Activated T-cell treated with anti-CD3 and anti-CD28 coated beads, Interleukin-2, amount 50 U/mL, for 72 hours (primary cell): Measurements from ENCODE around the gene TVP23A. TPM values are rescaled to one million over a fixed set of nuclear protein-coding genes. Genes with fewer than 3 reads are reported as not detected.

Experiments
- ATAC-seq, 2 donors: fragments of 150-1000 bp; cut with Tn5 transposase; replicated peaks in 1 of 2; 2 replicates each; pipeline ENCODE4 v1.10.0; 2021; ENCODE audit warnings: moderate library complexity in 2 of 2, mild to moderate bottlenecking in 1 of 2
- DNase-seq, 2 donors: peaks; one replicate each; pipeline ENCODE4 v3.0.0; 2021 to 2022; ENCODE audit warnings: mixed read lengths in 1 of 2
- H3K27ac Mint-ChIP-seq: one replicate; pipeline ENCODE4 v1.8.0; 2022; ENCODE audit warnings: mild to moderate bottlenecking, moderate library complexity, mixed read lengths
- H3K27me3 Mint-ChIP-seq: one replicate; pipeline ENCODE4 v1.8.0; 2022; ENCODE audit warnings: low read depth, mixed read lengths
- H3K36me3 Mint-ChIP-seq, 2 donors: one replicate each; pipeline ENCODE4 v1.8.0; 2022; ENCODE audit warnings: mixed read lengths in 2 of 2, mild to moderate bottlenecking in 1 of 2; ENCODE audit not compliant: insufficient read depth in 2 of 2
- H3K4me1 Mint-ChIP-seq: one replicate; pipeline ENCODE4 v1.8.0; 2022; ENCODE audit warnings: low read depth, mixed read lengths
- H3K4me3 Mint-ChIP-seq, 2 donors: one replicate each; pipeline ENCODE4 v1.8.0; 2022; ENCODE audit warnings: mild to moderate bottlenecking in 2 of 2, mixed read lengths in 2 of 2, moderate library complexity in 2 of 2
- H3K9me3 Mint-ChIP-seq, 2 donors: one replicate each; pipeline ENCODE4 v1.8.0; 2022; ENCODE audit warnings: mixed read lengths in 2 of 2
- total RNA-seq, 2 donors: library from RNA; stranded (reverse); gene quantifications; one replicate each; pipeline ENCODE4 v1.2.3, GENCODE V29; 2022

The TVP23A gene
- under 1 TPM in 1 of 2 donors, not detected in 1; 0.60 TPM for total RNA-seq

GRCh38 chr16:10817963-10818941 is at the start of gene TVP23A:
TVP23A (minus strand) TSS chr16:10818794; CDS start chr16:10818493, 301 bp downstream.
- H3K9me3 Mint-ChIP-seq = no peaks in the 10 kb centered on the region
- no peaks in the 10 kb centered on the region for H3K36me3 Mint-ChIP-seq
- peaks cover 16% of the 10 kb centered on the region for H3K27me3 Mint-ChIP-seq
- DNase-seq (no peak), ATAC-seq (no peak)
- peaks cover 6% of the 10 kb centered on the region for H3K4me1 Mint-ChIP-seq
- no peak within 1 kb of the TSS for H3K4me3 Mint-ChIP-seq
- no peak within 1 kb of the TSS for H3K27ac Mint-ChIP-seq

GRCh38 chr16:10868104-10868595 is 49.6 kb upstream of the TVP23A start:
- Mint-ChIP-seq H3K4me1 (peaks cover 49% of the 10 kb centered on the region), H3K9me3 (no peaks in the 10 kb centered on the region), H3K36me3 (peaks cover 0 to 3% of the 10 kb centered on the region in 2 donors), H3K4me3 (no peak overlapping the region), H3K27ac (no peak overlapping the region), H3K27me3 (peaks cover 65% of the 10 kb centered on the region)
- ATAC-seq (no peak), DNase-seq (no peak)

- DNase-seq = no peak
- H3K4me3 Mint-ChIP-seq = no peak overlapping the region
- no peaks in the 10 kb centered on the region for H3K9me3 Mint-ChIP-seq
- H3K27ac Mint-ChIP-seq = no peak overlapping the region
- peaks cover 65% of the 10 kb centered on the region for H3K27me3 Mint-ChIP-seq
- ATAC-seq = no peak
- peaks cover 47% of the 10 kb centered on the region for H3K4me1 Mint-ChIP-seq
- H3K36me3 Mint-ChIP-seq = peaks cover 0 to 3% of the 10 kb centered on the region in 2 donors
Measured at GRCh38 chr16:10867199-10867598, 48.6 kb upstream of the TVP23A start.

- Mint-ChIP-seq H3K27ac (no peak overlapping the region), H3K9me3 (no peaks in the 10 kb centered on the region), H3K27me3 (peaks cover 71% of the 10 kb centered on the region), H3K4me3 (no peak overlapping the region), H3K36me3 (peaks cover 0 to 3% of the 10 kb centered on the region in 2 donors), H3K4me1 (peaks cover 41% of the 10 kb centered on the region)
- DNase-seq = no peak
- ATAC-seq = no peak
Measured at GRCh38 chr16:10865991-10866966, 47.7 kb upstream of the TVP23A start.

- ATAC-seq = peak; percentile 34 to 67
- H3K9me3 Mint-ChIP-seq = peaks cover 3 to 8% of the 10 kb centered on the region in 2 donors
- H3K27me3 Mint-ChIP-seq = peaks cover 63% of the 10 kb centered on the region
- no peak for DNase-seq
- H3K27ac Mint-ChIP-seq = no peak overlapping the region
- peaks cover 6% of the 10 kb centered on the region for H3K4me1 Mint-ChIP-seq
- peaks cover 2 to 7% of the 10 kb centered on the region in 2 donors for H3K36me3 Mint-ChIP-seq
- H3K4me3 Mint-ChIP-seq = no peak overlapping the region
Measured at GRCh38 chr16:10862438-10862837, 43.8 kb upstream of the TVP23A start.

- no peak overlapping the region for H3K4me3 Mint-ChIP-seq
- peaks cover 2 to 7% of the 10 kb centered on the region in 2 donors for H3K36me3 Mint-ChIP-seq
- DNase-seq (no peak), ATAC-seq (peak; percentile 44 to 64)
- H3K9me3 Mint-ChIP-seq = peaks cover 3 to 8% of the 10 kb centered on the region in 2 donors
- peaks cover 41% of the 10 kb centered on the region for H3K27me3 Mint-ChIP-seq
- peaks cover 6% of the 10 kb centered on the region for H3K4me1 Mint-ChIP-seq
- peak overlapping the region; percentile 43 for H3K27ac Mint-ChIP-seq
Measured at GRCh38 chr16:10859658-10860057, 41.1 kb upstream of the TVP23A start.

- no peak for DNase-seq
- Mint-ChIP-seq H3K9me3 (peaks cover 3 to 8% of the 10 kb centered on the region in 2 donors), H3K4me3 (no peak overlapping the region), H3K27ac (peak overlapping the region; percentile 43), H3K4me1 (peaks cover 6% of the 10 kb centered on the region), H3K36me3 (peaks cover 2 to 7% of the 10 kb centered on the region in 2 donors), H3K27me3 (peaks cover 37% of the 10 kb centered on the region)
- no peak for ATAC-seq
Measured at GRCh38 chr16:10859020-10859419, 40.4 kb upstream of the TVP23A start.

GRCh38 chr16:10858203-10858602 is 39.6 kb upstream of the TVP23A start:
- H3K4me3 Mint-ChIP-seq = no peak overlapping the region
- H3K27ac Mint-ChIP-seq = no peak overlapping the region
- peaks cover 2 to 7% of the 10 kb centered on the region in 2 donors for H3K36me3 Mint-ChIP-seq
- peaks cover 7% of the 10 kb centered on the region for H3K4me1 Mint-ChIP-seq
- peaks cover 3 to 8% of the 10 kb centered on the region in 2 donors for H3K9me3 Mint-ChIP-seq
- DNase-seq = no peak
- ATAC-seq = no peak
- H3K27me3 Mint-ChIP-seq = peaks cover 32% of the 10 kb centered on the region

GRCh38 chr16:10856042-10856441 is 37.4 kb upstream of the TVP23A start:
- H3K27me3 Mint-ChIP-seq = peaks cover 11% of the 10 kb centered on the region
- peaks cover 2 to 7% of the 10 kb centered on the region in 2 donors for H3K36me3 Mint-ChIP-seq
- ATAC-seq = no peak
- no peak overlapping the region for H3K4me3 Mint-ChIP-seq
- H3K9me3 Mint-ChIP-seq = peaks cover 3 to 8% of the 10 kb centered on the region in 2 donors
- H3K4me1 Mint-ChIP-seq = peaks cover 13% of the 10 kb centered on the region
- no peak for DNase-seq
- H3K27ac Mint-ChIP-seq = no peak overlapping the region

GRCh38 chr16:10852948-10853347 is 34.4 kb upstream of the TVP23A start:
- no peaks in the 10 kb centered on the region for H3K9me3 Mint-ChIP-seq
- DNase-seq = no peak
- no peak overlapping the region for H3K4me3 Mint-ChIP-seq

GRCh38 chr16:10852286-10852685 is 33.7 kb upstream of the TVP23A start:
- no peaks in the 10 kb centered on the region for H3K36me3 Mint-ChIP-seq
- no peaks in the 10 kb centered on the region for H3K9me3 Mint-ChIP-seq
- peak overlapping the region in 1 of 2 donors; percentile 12 for H3K4me3 Mint-ChIP-seq
- DNase-seq (no peak), ATAC-seq (no peak)
- no peak overlapping the region for H3K27ac Mint-ChIP-seq
- peaks cover 18% of the 10 kb centered on the region for H3K27me3 Mint-ChIP-seq
- H3K4me1 Mint-ChIP-seq = peaks cover 13% of the 10 kb centered on the region

More at GRCh38 chr16:10852948-10853347, 34.4 kb upstream of the TVP23A start:
- H3K36me3 Mint-ChIP-seq = no peaks in the 10 kb centered on the region
- H3K27ac Mint-ChIP-seq = no peak overlapping the region
- H3K4me1 Mint-ChIP-seq = peaks cover 13% of the 10 kb centered on the region
- peaks cover 13% of the 10 kb centered on the region for H3K27me3 Mint-ChIP-seq
- peak in 1 of 2 donors; percentile 45 for ATAC-seq

- Mint-ChIP-seq H3K36me3 (no peaks in the 10 kb centered on the region), H3K9me3 (no peaks in the 10 kb centered on the region), H3K4me3 (no peak overlapping the region), H3K27ac (no peak overlapping the region), H3K4me1 (peaks cover 13% of the 10 kb centered on the region), H3K27me3 (peaks cover 26% of the 10 kb centered on the region)
- no peak for DNase-seq
- no peak for ATAC-seq
Measured at GRCh38 chr16:10851512-10851911, 32.9 kb upstream of the TVP23A start.
